Activated CD8-positive, alpha-beta T cell treated with anti-CD3 and anti-CD28 coated beads, Interleukin-2, amount 10 ng/mL, durations not matched to agents 7 days and 5 days (primary cell): Measurements from ENCODE around the gene ADAMTSL1. TPM values are rescaled to one million over a fixed set of nuclear protein-coding genes. Genes with fewer than 3 reads are reported as not detected.

Experiments used
- microRNA-seq: library from miRNA; unstranded; fragments of <30 nt; microRNA quantifications from one replicate; pipeline ENCODE4 v1.2.0, GENCODE V29; 2022
- total RNA-seq, 2 experiments: library from RNA; stranded (reverse); gene quantifications; one replicate each; pipeline ENCODE4 v1.2.3, GENCODE V29; 2021

The ADAMTSL1 gene
- total RNA-seq, 2 experiments from 2014 or later = not detected

Small RNAs within 50 kb of the gene (microRNA-seq; reads per million reads assigned to microRNA genes)
- not detected for gene MIR3152
